ENCODE measurements around the gene POU3F3.

The POU3F3 gene

DNA sequence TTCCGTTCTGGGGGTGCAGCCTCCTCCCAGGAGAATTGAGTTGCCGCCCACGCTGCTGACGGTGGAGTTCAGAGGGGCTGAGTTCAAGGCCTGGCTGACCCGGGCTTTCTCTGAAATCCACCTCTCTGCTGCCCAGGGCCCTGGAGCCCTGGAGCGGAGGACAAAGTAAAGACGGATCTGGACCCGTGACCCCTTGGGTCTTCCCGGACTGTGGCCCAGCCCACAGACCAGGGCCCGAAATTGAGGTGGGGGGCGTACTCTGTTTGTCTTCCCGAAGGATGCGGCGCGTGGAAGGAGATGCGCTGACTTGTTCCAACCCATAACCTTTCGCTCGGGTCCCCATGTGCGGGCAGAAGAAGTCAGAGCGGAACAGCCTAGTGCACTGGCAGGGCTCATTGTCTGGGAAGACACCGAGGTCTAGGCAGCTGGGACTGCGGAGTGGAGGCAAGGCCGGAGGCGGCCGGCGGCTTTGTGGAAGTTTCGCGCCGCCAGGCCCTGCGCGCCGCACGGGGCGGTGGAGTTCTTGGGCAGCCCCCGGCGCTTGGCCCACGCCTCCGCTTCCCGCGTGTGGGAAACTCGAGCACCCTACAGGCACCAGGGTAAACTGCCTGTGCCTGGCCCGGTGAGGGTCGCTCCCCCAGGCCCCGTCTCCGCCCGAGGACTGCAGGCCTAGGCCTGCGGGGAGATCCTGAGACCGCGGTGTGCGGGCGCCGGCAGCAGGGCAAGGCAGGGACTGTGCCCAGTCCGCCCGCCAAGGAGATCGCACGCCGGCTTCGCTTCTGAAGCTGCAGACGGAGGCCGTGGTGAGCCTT, 9.8 kb downstream of the POU3F3 start:
- Histone ChIP-seq H3K9me3 (ENCODE audit: control insufficient read depth, insufficient read depth, low read length) (no peaks in the 10 kb centered on the region), H3K27ac (ENCODE audit: low read depth, low read length) (no peak overlapping the region), H3K36me3 (ENCODE audit: control insufficient read depth, insufficient read depth, low read length) (no peaks in the 10 kb centered on the region), H3K4me3 (ENCODE audit: low read depth, low read length) (0 out of 2 replicates have a peak overlapping the region, but pooled peaks have one; percentile 24), H3K27me3 (ENCODE audit: control insufficient read depth, insufficient read depth, low read length) (peaks cover 100% of the 10 kb centered on the region), H3K4me1 (ENCODE audit: control insufficient read depth, insufficient read depth, low read length) (peaks cover 47% of the 10 kb centered on the region), H3K9ac (ENCODE audit: low read depth, low read length) (no peak overlapping the region)

DNA sequence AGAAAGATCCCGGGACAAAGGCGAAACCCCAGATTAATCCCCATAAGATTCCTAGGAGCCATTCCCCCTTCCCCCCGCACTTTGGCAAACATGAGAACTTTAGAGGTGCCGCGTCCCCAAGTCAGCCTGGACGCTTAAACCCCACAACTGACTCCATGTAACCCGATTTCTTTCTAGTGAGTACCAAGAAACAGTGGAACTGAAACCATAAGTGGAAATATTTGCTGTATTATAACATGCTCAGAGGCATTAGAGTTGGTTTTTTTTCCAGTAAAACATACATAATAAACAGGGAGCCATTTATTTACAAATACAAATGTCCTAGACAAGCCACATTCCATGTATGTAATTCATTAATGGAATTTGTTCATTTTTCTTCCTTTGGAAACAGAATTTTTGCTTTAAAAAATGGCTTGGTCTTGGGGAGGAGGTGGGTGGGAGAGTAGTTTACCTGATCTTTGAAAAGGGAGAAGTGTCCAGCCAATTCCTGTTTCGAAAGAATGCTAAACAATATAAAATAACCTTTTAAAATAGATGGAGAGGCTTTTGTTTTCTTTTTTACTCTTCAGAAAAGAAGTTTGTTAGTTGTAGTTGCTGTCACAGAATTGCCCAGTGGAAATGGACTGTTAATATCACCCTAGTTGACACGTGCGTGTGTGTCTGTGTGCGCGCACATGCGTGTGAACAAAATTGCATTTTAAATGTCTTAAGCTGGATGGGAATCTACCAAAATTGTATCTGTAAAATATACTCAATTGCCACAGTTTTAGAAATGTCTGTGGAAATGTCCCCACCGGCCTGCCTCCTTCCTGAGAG, 10.6 kb downstream of the POU3F3 start:
- Histone ChIP-seq H3K36me3 (ENCODE audit: control insufficient read depth, insufficient read depth, low read length) (no peaks in the 10 kb centered on the region), H3K27ac (ENCODE audit: low read depth, low read length) (no peak overlapping the region), H3K27me3 (ENCODE audit: control insufficient read depth, insufficient read depth, low read length) (peaks cover 100% of the 10 kb centered on the region)

GRCh38 chr2:104865096-104865470, 11.2 kb downstream of the POU3F3 start:
- H3K9me3 ChIP-seq (ENCODE audit: control insufficient read depth, insufficient read depth, low read length) = no peaks in the 10 kb centered on the region
- H3K9ac ChIP-seq (ENCODE audit: low read depth, low read length) = no peak overlapping the region
- no peak overlapping the region for H3K27ac ChIP-seq (ENCODE audit: low read depth, low read length)
- H3K36me3 ChIP-seq (ENCODE audit: control insufficient read depth, insufficient read depth, low read length) = no peaks in the 10 kb centered on the region
- H3K4me3 ChIP-seq (ENCODE audit: low read depth, low read length) = no peak overlapping the region
- peaks cover 100% of the 10 kb centered on the region for H3K27me3 ChIP-seq (ENCODE audit: control insufficient read depth, insufficient read depth, low read length)
- H3K4me1 ChIP-seq (ENCODE audit: control insufficient read depth, insufficient read depth, low read length) = peaks cover 47% of the 10 kb centered on the region

More for the DNA sequence above, 10.6 kb downstream of the POU3F3 start:
- Histone ChIP-seq H3K9ac (ENCODE audit: low read depth, low read length) (no peak overlapping the region), H3K4me1 (ENCODE audit: control insufficient read depth, insufficient read depth, low read length) (peaks cover 47% of the 10 kb centered on the region), H3K4me3 (ENCODE audit: low read depth, low read length) (no peak overlapping the region), H3K9me3 (ENCODE audit: control insufficient read depth, insufficient read depth, low read length) (no peaks in the 10 kb centered on the region)

DNA sequence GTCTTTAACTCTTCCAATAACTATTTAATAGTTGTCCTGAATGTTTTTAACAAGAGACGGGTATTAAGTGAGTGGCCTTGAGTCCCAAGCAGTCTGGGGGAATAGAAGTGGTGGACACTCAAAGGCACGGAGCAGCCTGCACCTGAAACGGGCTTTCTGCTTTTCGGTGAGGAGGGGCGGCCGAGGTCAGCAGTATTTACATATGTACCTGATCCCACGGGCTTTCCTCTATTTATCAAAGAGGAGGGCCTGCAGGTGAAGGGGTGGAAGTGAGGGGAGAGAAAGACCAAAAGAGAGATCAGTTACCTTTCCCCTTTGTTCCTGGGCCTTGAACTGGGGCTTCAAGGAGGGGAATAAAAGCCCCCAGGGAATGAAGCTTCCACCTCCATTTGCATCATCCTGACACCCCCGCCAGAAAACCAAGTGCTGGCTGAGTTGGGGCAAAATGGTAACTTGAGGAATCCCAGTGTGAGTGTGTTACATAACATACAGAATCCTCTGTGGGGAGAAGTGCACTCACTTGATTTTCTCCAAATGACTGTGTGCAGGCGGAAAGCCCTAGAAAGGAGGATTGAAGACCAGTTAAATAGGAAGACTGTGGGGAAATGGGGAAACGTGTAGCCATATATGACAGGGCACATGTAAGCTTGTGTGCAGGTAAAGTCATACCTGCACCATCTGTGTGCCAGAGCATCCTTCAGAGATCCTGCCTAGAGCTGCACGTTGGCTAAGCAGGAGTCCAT, 12.4 kb downstream of the POU3F3 start:
- H3K27me3 ChIP-seq (ENCODE audit: control insufficient read depth, insufficient read depth, low read length) = peaks cover 100% of the 10 kb centered on the region
- no peaks in the 10 kb centered on the region for H3K36me3 ChIP-seq (ENCODE audit: control insufficient read depth, insufficient read depth, low read length)
- H3K27ac ChIP-seq (ENCODE audit: low read depth, low read length) = no peak overlapping the region
- H3K4me1 ChIP-seq (ENCODE audit: control insufficient read depth, insufficient read depth, low read length) = peaks cover 45% of the 10 kb centered on the region
- H3K9me3 ChIP-seq (ENCODE audit: control insufficient read depth, insufficient read depth, low read length) = no peaks in the 10 kb centered on the region
- H3K4me3 ChIP-seq (ENCODE audit: low read depth, low read length) = no peak overlapping the region
- H3K9ac ChIP-seq (ENCODE audit: low read depth, low read length) = no peak overlapping the region

DNA sequence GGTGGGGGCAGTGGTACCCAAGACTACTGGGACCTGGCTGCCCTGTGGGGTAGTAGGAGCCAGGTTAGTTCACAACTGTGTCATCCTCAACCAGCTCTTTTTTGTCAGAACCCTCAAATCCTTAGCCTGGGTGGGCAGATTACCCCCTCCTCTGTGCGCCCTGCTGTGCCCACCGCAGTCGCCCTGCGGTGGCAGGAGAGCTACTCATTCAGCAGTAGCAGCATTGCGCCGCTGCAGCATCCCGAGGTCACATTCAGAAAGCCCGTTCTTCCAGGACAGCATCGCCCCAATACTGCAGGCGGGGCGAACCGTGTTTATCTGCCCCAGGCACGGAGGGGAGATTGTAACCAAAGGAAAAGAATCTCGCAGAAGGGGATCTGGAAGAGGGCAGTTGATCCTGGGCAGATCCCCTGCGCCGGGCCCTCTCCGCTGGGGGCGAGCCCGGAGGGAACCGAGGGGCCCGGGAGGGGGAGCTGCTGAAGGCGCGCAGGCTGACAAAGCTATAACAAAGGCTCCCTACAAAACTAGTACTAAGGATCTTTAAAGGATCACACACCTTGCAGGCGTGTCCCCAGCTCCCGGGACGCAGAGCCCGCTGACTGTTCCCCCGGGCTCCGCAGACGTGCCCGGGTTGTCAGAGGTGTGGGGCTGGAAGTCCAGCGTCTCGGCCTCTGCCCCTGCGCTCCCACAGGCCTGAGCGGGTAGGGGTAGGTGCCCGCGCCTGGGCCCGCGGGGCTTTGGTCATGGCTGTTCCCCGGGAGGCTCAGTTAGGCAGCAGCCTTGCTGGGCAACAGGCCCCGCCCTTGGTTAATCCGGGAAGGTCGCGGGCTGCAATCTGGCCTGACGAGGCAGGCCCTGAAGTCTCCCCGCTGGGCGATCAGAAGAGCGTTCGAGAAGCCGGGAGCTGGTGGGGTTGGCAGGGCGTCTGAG, 13.2 kb downstream of the POU3F3 start:
- Histone ChIP-seq H3K4me3 (ENCODE audit: low read depth, low read length) (peak overlapping the region; percentile 36), H3K9ac (ENCODE audit: low read depth, low read length) (no peak overlapping the region), H3K4me1 (ENCODE audit: control insufficient read depth, insufficient read depth, low read length) (peaks cover 43% of the 10 kb centered on the region), H3K36me3 (ENCODE audit: control insufficient read depth, insufficient read depth, low read length) (no peaks in the 10 kb centered on the region), H3K27me3 (ENCODE audit: control insufficient read depth, insufficient read depth, low read length) (peaks cover 100% of the 10 kb centered on the region), H3K9me3 (ENCODE audit: control insufficient read depth, insufficient read depth, low read length) (no peaks in the 10 kb centered on the region), H3K27ac (ENCODE audit: low read depth, low read length) (no peak overlapping the region)

- Histone ChIP-seq H3K36me3 (ENCODE audit: control insufficient read depth, insufficient read depth, low read length) (no peaks in the 10 kb centered on the region), H3K27ac (ENCODE audit: low read depth, low read length) (no peak overlapping the region), H3K4me3 (ENCODE audit: low read depth, low read length) (peak overlapping the region; percentile 36), H3K9ac (ENCODE audit: low read depth, low read length) (no peak overlapping the region), H3K27me3 (ENCODE audit: control insufficient read depth, insufficient read depth, low read length) (peaks cover 98% of the 10 kb centered on the region), H3K9me3 (ENCODE audit: control insufficient read depth, insufficient read depth, low read length) (no peaks in the 10 kb centered on the region), H3K4me1 (ENCODE audit: control insufficient read depth, insufficient read depth, low read length) (peaks cover 45% of the 10 kb centered on the region)
Measured at GRCh38 chr2:104867813-104868504, 14.0 kb downstream of the POU3F3 start.

GRCh38 chr2:104868505-104868866, 14.6 kb downstream of the POU3F3 start:
- Histone ChIP-seq H3K4me1 (ENCODE audit: control insufficient read depth, insufficient read depth, low read length) (peaks cover 43% of the 10 kb centered on the region), H3K36me3 (ENCODE audit: control insufficient read depth, insufficient read depth, low read length) (no peaks in the 10 kb centered on the region), H3K27ac (ENCODE audit: low read depth, low read length) (no peak overlapping the region), H3K9me3 (ENCODE audit: control insufficient read depth, insufficient read depth, low read length) (no peaks in the 10 kb centered on the region), H3K27me3 (ENCODE audit: control insufficient read depth, insufficient read depth, low read length) (peaks cover 98% of the 10 kb centered on the region), H3K9ac (ENCODE audit: low read depth, low read length) (no peak overlapping the region), H3K4me3 (ENCODE audit: low read depth, low read length) (no peak overlapping the region)

DNA sequence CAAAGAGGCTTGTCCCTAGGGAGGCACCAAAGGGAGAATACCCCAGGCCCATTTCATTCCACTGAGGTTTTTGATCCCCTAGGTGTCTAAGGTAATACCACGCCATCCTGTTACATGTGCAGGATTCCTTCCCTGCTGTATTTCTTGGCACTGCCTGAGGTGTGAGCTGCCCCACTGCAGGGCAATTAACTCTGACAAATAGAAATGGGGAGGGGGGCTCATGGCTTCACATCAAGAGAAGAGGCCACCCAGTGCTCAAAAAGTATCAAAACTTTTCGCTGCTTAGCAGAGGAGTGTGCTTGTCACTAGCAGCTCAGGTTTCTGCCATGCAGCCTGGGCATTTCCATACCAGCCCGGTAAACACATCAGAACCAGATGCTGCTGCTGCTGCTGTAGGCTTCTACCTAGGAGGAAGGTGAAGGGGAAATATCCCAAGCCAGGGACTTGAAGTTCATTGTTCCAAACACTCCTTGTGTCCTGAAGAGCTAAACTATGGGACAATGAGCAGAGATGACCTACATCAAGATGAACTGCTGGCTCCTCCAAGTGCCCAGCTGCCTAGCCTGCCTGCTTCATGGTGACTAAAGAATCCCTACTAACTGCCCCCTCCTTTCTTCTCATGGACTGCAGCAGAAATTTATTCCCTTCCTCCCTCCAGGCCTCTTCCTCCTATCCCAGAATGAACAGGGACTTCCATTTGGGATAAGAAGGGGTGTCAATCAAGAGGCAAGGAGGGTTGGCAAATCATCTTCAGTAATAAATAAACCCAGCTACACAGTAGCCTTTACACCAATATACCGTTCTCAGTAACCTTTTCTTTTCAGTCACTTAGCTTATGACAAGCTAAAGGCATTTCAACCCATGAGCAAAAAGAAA, 16.4 kb downstream of the POU3F3 start:
- Histone ChIP-seq H3K4me3 (ENCODE audit: low read depth, low read length) (no peak overlapping the region), H3K4me1 (ENCODE audit: control insufficient read depth, insufficient read depth, low read length) (peaks cover 36% of the 10 kb centered on the region), H3K27ac (ENCODE audit: low read depth, low read length) (no peak overlapping the region), H3K27me3 (ENCODE audit: control insufficient read depth, insufficient read depth, low read length) (peaks cover 98% of the 10 kb centered on the region), H3K36me3 (ENCODE audit: control insufficient read depth, insufficient read depth, low read length) (no peaks in the 10 kb centered on the region), H3K9ac (ENCODE audit: low read depth, low read length) (no peak overlapping the region), H3K9me3 (ENCODE audit: control insufficient read depth, insufficient read depth, low read length) (no peaks in the 10 kb centered on the region)

GRCh38 chr2:104871649-104871971, 17.7 kb downstream of the POU3F3 start:
- peaks cover 27% of the 10 kb centered on the region for H3K4me1 ChIP-seq (ENCODE audit: control insufficient read depth, insufficient read depth, low read length)
- H3K36me3 ChIP-seq (ENCODE audit: control insufficient read depth, insufficient read depth, low read length) = no peaks in the 10 kb centered on the region
- H3K9ac ChIP-seq (ENCODE audit: low read depth, low read length) = no peak overlapping the region
- H3K9me3 ChIP-seq (ENCODE audit: control insufficient read depth, insufficient read depth, low read length) = no peaks in the 10 kb centered on the region
- peak overlapping the region; percentile 51 for H3K4me3 ChIP-seq (ENCODE audit: low read depth, low read length)
- peaks cover 97% of the 10 kb centered on the region for H3K27me3 ChIP-seq (ENCODE audit: control insufficient read depth, insufficient read depth, low read length)
- H3K27ac ChIP-seq (ENCODE audit: low read depth, low read length) = no peak overlapping the region
